OCI-LY3 (cell line): Measurements from ENCODE around the gene MRC1.
A peak's percentile ranks its signal among the peaks of the same experiment; 100 is the strongest.

ENCODE experiments used
- H2AFZ ChIP-seq: fragments of 200-600, 300-600 bp; shearing (Covaris generic); 2 replicates; pipeline ENCODE4 v1.6.0; 2014; ENCODE audit warnings: antibody characterized with exemption, low read depth, low read length
- H3K27ac ChIP-seq: fragments of 200-600, 300-600 bp; sonication (generic); 2 replicates; pipeline ENCODE4 v1.5.1; 2014; ENCODE audit warnings: mild to moderate bottlenecking, low read length, moderate library complexity, mixed read lengths
- H3K27me3 ChIP-seq: fragments of 200-600, 300-600 bp; sonication (generic); 2 replicates; pipeline ENCODE4 v1.6.1; 2014; ENCODE audit warnings: low read depth, low read length, mixed read lengths
- H3K36me3 ChIP-seq: fragments of 200-600, 300-600 bp; sonication (generic); replicated peaks from 2 replicates; pipeline ENCODE3; 2014; ENCODE audit warnings: low read depth, low read length, mixed read lengths
- H3K4me1 ChIP-seq: fragments of 300-600, 200-600 bp; sonication (generic); 2 replicates; pipeline ENCODE4 v1.6.1; 2014; ENCODE audit warnings: low read length, mixed read lengths
- H3K4me2 ChIP-seq: fragments of 200-600, 300-600 bp; sonication (generic); 2 replicates; pipeline ENCODE4 v1.6.1; 2014; ENCODE audit warnings: low read length, mixed read lengths
- H3K4me3 ChIP-seq: fragments of 300-600, 200-600 bp; sonication (generic); 2 replicates; pipeline ENCODE4 v1.5.1; 2014; ENCODE audit warnings: antibody characterized with exemption, mild to moderate bottlenecking, low read length, moderate library complexity
- H3K79me2 ChIP-seq: fragments of 300-600, 200-600 bp; shearing (Covaris generic); 2 replicates; pipeline ENCODE4 v1.6.1; 2014; ENCODE audit warnings: mild to moderate bottlenecking, low read length, mixed read lengths
- H3K9ac ChIP-seq: fragments of 300-600, 200-600 bp; shearing (Covaris generic); 2 replicates; pipeline ENCODE4 v1.6.0; 2014; ENCODE audit warnings: mild to moderate bottlenecking, low read length, moderate library complexity
- H3K9me3 ChIP-seq: fragments of 200-600, 300-600 bp; shearing (Covaris generic); 2 replicates; pipeline ENCODE4 v1.6.1; 2014; ENCODE audit warnings: low read length, mixed read lengths; ENCODE audit not compliant: insufficient read depth
- H4K20me1 ChIP-seq: fragments of 200-600, 300-600 bp; sonication (generic); 2 replicates; pipeline ENCODE4 v1.6.1; 2016; ENCODE audit warnings: low read length, mixed read lengths; ENCODE audit not compliant: insufficient read depth
- CTCF ChIP-seq: fragments of 200-600, 300-600 bp; sonication (generic); IDR thresholded peaks from 2 replicates; pipeline ENCODE4 v1.5.1; 2014; ENCODE audit warnings: antibody characterized with exemption, low read length, low read depth
- EZH2phosphoT487 ChIP-seq: fragments of 200-600 bp; shearing (Covaris generic); IDR thresholded peaks from 2 replicates; pipeline ENCODE4 v1.6.1; 2018; ENCODE audit warnings: antibody characterized with exemption, mixed run types, low read depth

The MRC1 gene

GRCh38 chr10:17819836-17820235 is 10.7 kb downstream of the MRC1 start:
- H3K9ac ChIP-seq, result no peak overlapping the region
- H3K4me1 ChIP-seq, result peaks cover 30% of the 10 kb centered on the region
- no peaks in the 10 kb centered on the region for H3K36me3 ChIP-seq
- no peaks in the 10 kb centered on the region for H3K9me3 ChIP-seq
- H3K27ac ChIP-seq, result no peak overlapping the region
- no peak for TF ChIP-seq CTCF
- TF ChIP-seq EZH2phosphoT487, result no peak
- H3K4me2 ChIP-seq, result no peak overlapping the region
- H3K27me3 ChIP-seq, result no peaks in the 10 kb centered on the region; the same call in 1 of the 2 replicates
- no peaks in the 10 kb centered on the region for H3K79me2 ChIP-seq
- H3K4me3 ChIP-seq, result no peak overlapping the region
- H4K20me1 ChIP-seq, result no peaks in the 10 kb centered on the region
- H2AFZ ChIP-seq, result no peak overlapping the region

- no peak overlapping the region for H3K27ac ChIP-seq
- H3K4me2 ChIP-seq, result no peak overlapping the region
- H3K27me3 ChIP-seq, result no peaks in the 10 kb centered on the region; the same call in 1 of the 2 replicates
- no peak overlapping the region for H2AFZ ChIP-seq
- no peak overlapping the region for H3K9ac ChIP-seq
- no peak overlapping the region for H3K4me3 ChIP-seq
- TF ChIP-seq EZH2phosphoT487, result no peak
- no peak for TF ChIP-seq CTCF
- H3K36me3 ChIP-seq, result no peaks in the 10 kb centered on the region
- H4K20me1 ChIP-seq, result no peaks in the 10 kb centered on the region
- no peaks in the 10 kb centered on the region for H3K79me2 ChIP-seq
- H3K4me1 ChIP-seq, result peaks cover 18% of the 10 kb centered on the region
- H3K9me3 ChIP-seq, result no peaks in the 10 kb centered on the region
Observed at GRCh38 chr10:17820943-17821342, 11.8 kb downstream of the MRC1 start.

GRCh38 chr10:17821893-17822292 is 12.7 kb downstream of the MRC1 start:
- no peak overlapping the region for H3K9ac ChIP-seq
- no peaks in the 10 kb centered on the region for H3K9me3 ChIP-seq
- H3K79me2 ChIP-seq, result no peaks in the 10 kb centered on the region
- H3K4me1 ChIP-seq, result peaks cover 15% of the 10 kb centered on the region
- H4K20me1 ChIP-seq, result no peaks in the 10 kb centered on the region
- no peaks in the 10 kb centered on the region; the same call in 1 of the 2 replicates for H3K27me3 ChIP-seq
- no peak for TF ChIP-seq CTCF
- TF ChIP-seq EZH2phosphoT487, result no peak
- no peak overlapping the region for H3K27ac ChIP-seq
- H3K36me3 ChIP-seq, result no peaks in the 10 kb centered on the region
- no peak overlapping the region for H3K4me3 ChIP-seq
- H3K4me2 ChIP-seq, result no peak overlapping the region
- no peak overlapping the region for H2AFZ ChIP-seq

GRCh38 chr10:17831341-17831740 is 22.2 kb downstream of the MRC1 start:
- Histone ChIP-seq H3K36me3 (no peaks in the 10 kb centered on the region), H3K9ac (peak overlapping the region; percentile 58), H2AFZ (no peak overlapping the region), H3K27ac (peak overlapping the region; percentile 95), H3K9me3 (0 out of 2 replicates have a peak, but pooled peaks cover 4% of the 10 kb centered on the region), H3K4me3 (peak overlapping the region; percentile 60), H3K27me3 (no peaks in the 10 kb centered on the region), H3K79me2 (no peaks in the 10 kb centered on the region), H4K20me1 (no peaks in the 10 kb centered on the region), H3K4me2 (peak overlapping the region; percentile 80), H3K4me1 (peaks cover 56% of the 10 kb centered on the region)
- TF ChIP-seq EZH2phosphoT487 (no peak), CTCF (no peak)
